ENCODE results near the gene SELENOH.
"Not testable (repeated sequence)": the region's sequence is repeated elsewhere in the genome, so short reads cannot be mapped to it uniquely, and the experiment has no call there.

Gene SELENOH, protein sequence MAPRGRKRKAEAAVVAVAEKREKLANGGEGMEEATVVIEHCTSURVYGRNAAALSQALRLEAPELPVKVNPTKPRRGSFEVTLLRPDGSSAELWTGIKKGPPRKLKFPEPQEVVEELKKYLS

DNA sequence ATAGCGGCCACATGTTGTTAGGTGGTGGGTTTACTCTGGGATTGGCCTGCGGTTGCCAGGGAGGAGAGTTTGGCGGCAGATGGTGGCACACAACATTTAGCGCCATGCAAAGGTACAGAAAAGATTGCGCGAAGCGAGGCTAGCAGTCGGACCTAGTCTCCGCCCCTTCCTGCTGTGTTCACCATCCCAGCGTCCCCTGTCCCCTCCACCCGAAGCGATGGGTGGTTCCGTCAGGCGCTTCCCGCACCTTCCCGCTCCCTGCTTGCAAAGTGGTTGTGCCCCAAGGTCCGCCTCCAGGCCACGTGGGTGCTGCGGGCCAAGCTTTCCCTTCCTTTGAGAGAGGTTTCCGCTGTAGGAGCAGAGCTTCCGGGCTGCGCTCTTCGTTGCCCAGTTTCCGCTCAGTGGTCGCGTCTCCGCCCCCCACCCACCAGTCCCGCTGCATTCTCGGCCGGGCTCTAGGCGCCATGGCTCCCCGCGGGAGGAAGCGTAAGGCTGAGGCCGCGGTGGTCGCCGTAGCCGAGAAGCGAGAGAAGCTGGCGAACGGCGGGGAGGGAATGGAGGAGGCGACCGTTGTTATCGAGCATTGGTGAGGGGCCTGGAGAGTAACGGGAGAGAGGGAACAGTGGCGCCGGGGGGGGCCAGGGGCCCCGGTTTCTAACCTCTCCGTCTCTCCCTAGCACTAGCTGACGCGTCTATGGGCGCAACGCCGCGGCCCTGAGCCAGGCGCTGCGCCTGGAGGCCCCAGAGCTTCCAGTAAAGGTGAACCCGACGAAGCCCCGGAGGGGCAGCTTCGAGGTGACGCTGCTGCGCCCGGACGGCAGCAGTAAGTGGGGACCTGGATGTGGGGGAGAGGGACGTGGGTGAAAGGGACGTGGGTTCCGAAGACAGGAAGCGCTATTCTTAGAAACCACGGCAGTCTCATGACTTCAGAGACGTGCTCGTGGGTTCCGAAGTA, at the start of gene SELENOH:
Gene SELENOH (plus strand): TSS at position 360 of the 955 bp plus-strand sequence. CDS start 105 bp downstream, at position 465.
- DNase-seq (ENCODE audit: low read depth), result peak; percentile 93

DNA sequence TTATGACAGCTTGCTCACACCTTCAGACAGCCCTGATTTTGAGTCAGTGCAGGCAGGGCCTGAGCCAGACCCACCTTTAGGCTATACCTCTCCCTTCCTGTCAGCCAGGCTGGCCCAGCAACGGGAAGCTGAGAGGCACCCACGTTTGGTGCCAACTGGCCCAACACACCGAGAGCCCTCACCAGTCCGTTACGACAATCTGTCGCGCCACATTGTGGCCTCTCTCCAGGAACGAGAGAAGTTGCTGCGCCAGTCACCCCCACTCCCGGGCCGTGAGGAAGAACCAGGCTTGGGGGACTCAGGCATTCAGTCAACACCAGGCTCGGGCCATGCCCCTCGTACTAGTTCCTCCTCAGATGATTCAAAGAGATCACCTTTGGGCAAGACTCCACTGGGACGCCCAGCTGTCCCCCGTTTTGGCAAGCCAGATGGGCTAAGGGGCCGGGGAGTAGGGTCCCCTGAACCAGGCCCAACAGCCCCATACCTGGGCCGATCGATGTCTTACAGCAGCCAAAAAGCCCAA, 42.4 kb upstream of the SELENOH start:
- no peak for DNase-seq (ENCODE audit: low read depth)

DNA sequence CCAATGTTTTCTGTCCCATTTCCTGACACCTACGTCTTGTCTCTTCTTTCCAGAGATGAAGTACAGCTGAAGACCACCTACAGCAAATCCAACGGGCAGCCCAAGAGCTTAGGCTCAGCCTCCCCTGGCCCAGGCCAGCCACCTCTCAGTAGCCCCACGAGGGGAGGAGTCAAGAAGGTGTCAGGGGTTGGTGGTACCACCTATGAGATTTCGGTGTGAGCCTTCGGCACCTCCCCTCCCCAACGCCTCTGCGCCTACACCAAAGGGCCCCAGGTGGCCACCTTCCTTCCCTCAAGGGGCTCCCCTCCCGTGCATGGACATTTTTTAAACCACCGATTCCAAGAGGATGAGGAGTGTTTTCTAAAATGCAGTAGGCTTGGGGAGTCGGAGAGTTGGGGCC, 41.5 kb upstream of the SELENOH start:
- no peak for DNase-seq (ENCODE audit: low read depth)

DNA sequence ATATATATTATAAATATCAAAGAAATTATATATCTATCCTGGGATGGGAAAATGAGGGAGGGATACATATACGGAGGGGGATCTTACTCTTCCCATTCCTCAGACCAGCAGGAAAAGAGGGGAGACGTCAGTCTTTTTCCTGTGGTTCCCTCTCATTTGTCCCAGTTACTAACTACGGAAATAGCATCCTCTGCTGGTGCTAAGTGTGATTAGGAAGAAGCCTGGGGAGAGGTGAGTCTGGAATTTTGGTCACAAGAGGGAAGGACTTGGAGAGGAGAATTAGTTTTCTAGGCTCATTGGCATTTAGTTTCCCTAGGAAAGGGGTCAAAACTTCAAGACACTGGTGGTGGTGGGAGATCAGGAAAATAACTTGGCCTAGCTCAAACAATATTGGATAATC, 40.9 kb upstream of the SELENOH start:
- DNase-seq (ENCODE audit: low read depth), result no peak

DNA sequence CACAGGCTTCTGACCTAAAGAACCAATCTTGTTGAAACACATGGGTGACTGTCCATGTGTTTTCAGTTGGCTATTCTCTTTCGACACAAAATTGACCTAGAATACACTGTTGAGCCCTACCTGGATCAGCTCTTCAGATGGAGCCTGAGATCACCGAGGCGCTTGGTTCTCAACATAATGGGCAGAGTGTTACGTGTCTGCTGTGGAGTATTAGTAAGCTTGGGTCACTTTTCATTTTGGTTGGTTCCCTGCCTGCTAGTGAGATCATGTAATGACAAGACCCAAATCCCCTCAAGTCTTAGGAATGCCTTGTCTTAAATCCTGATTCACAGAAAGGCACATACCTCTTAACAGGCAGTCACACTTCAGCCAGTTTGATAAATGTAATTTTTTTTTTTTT, 38.0 kb upstream of the SELENOH start:
- no peak for DNase-seq (ENCODE audit: low read depth)

DNA sequence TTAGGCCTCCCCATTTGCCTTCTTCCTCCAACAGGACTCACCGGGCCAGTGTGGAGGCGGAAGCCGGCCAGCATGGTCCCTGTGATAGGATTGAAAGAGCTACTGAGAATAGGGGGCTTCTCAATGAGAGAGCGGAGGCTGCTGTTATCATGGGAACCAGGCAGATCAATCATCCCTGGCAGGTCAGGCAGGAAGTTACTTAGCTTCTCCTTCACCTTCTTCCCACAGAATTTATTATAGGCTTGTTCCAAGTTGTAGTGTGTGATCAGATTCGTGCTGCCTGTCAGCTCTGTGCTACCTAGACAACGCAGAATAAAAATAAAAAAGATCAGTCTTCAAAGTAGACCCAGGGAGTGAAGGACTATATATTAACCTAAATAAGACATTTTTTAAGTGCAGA, 36.4 kb upstream of the SELENOH start:
- DNase-seq (ENCODE audit: low read depth), result no peak

DNA sequence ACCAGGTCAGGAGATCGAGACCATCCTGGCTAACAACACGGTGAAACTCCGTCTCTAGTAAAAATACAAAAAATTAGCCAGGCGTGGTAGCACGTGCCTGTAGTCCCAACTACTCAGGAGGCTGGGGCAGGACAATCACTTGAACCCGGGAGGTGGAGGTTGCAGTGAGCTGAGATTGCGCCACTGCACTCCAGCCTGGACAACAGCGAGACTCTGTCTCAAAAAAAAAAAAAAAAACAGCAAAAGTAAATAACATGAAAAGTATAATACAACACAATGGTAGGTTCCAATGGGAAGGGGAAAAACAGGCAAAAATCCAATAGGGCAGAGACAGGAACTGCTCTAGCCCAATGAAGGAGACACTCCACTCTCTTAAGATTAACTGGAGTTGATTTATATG, 35.9 kb upstream of the SELENOH start:
- DNase-seq (ENCODE audit: low read depth), result not testable (repeated sequence)

DNA sequence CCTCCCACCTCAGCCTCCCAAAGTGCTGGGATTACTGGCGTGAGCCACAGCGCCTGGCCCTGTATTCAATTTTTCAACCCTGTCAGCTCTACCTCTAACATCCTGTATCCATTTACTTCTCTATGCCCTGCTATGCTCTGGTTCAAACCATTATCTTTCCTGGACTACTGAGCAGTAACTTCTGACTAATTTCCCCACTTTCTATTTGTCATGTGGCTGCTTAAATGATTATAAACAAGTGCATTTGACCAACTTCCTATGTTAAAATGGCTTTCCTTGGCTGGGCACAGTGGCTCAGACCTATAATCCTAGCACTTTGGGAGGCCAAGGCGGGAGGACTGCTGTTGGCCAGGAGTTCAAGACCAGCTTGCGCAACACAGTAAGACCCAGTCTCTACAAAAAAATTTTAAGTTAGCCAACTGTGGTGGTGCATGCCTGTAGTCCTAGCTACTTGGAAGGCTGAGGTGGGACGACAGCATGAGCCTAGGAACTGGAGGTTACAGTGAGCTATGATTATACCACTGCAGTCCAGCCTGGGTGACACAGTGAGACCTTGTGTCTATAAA, 31.4 kb upstream of the SELENOH start:
- DNase-seq (ENCODE audit: low read depth), result no peak

DNA sequence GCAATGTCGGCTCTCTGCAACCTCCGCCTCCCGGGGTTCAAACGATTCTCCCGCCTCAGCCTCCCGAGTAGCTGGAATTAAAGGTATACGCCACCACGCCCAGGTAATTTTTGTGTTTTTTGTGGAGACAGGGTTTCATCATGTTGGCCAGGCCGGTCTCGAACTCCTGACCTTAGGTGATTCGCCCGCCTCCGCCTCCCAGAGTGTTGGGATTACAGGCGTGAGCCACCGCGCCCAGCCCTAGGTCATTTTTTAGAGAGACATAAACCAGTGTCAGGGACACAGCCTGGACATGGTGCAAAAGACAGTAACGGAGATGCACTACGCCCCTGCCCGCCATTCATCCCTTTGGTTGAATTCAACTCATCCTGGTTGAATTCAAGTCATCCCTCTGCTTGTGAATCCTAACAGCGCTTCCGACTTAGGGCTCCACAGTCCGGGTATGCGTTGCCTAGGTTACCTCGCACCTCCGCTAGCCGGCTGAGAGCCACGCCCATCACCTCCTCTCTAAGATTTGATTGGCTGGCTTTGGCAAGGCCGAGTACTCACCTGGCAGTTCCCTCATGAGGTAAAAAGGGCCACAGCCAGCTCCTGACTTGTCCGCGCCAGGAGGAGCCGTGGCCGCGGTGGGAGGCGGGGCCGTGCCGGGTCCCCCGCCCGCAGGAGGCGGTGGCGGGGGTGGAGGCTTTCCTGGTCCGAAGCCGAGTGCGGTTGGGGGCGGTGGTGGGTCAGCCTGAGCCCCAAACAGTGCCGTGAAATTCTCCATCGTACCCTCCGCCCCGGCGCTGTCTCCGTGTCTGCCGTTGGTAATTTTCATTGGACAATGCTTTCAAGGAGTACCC, 29.7 kb upstream of the SELENOH start, which contains the start of gene MED19:
Gene MED19 (minus strand): TSS at position 802 of the 842 bp plus-strand sequence. CDS start 36 bp downstream, at position 766.
- DNase-seq (ENCODE audit: low read depth), result peak; percentile 32

DNA sequence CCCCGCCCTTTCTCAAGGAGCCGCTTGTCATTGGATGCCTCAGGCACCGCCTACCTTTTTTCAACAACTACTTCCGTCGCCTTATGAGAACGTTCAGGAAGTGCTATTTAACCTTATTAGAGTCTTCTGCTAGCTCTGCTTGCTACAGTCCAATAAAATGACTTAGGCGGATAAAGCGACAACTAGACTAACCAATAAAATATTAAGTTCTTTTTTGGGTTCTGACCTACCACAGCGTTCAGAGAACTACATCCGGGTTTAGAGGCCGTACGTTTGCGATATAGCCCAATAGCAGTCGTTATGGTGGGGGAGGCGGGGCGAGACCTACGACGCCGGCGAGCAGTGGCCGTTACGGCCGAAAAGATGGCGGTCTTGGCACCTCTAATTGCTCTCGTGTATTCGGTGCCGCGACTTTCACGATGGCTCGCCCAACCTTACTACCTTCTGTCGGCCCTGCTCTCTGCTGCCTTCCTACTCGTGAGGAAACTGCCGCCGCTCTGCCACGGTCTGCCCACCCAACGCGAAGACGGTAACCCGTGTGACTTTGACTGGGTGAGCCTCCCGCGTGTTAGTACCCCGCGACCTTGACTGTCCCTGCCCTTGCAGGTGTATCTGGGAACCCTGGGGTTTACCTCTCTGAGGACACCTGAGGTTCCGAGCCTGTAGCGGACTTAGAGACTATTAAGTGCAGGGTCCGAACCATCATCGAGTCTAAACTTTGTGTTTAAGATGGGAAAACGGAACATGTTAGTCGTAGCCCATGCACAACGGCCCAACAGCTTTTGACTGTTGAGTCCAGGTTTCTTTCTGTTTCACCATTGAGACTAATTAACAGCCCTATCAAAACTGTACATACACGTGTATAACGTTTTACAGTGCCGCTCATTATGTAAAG, 28.8 kb upstream of the SELENOH start, which contains the start of gene TMX2:
Gene TMX2 (plus strand): TSS at position 338 of the 895 bp plus-strand sequence. CDS start 26 bp downstream, at position 364.
- peak; percentile 98 for DNase-seq (ENCODE audit: low read depth)

DNA sequence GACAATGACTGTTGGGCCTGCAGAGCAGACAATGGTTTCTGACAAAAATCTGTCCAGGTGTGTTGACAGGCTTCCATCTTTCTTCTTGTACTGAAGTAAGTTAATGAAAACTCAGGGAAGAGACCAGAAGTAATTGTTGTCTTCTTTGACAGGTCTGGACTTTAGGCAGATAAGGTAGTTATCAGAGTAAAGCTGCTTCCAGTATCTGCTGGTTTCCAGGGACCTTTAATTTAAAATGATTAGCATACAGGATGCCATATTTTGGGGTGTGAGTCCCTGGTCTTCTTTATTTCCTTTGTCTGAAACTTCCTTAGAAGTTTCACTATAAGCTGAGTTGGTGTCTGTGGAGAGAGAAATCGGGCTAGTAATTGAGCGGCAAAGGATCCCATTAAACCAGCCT, 27.5 kb upstream of the SELENOH start:
- no peak for DNase-seq (ENCODE audit: low read depth)

DNA sequence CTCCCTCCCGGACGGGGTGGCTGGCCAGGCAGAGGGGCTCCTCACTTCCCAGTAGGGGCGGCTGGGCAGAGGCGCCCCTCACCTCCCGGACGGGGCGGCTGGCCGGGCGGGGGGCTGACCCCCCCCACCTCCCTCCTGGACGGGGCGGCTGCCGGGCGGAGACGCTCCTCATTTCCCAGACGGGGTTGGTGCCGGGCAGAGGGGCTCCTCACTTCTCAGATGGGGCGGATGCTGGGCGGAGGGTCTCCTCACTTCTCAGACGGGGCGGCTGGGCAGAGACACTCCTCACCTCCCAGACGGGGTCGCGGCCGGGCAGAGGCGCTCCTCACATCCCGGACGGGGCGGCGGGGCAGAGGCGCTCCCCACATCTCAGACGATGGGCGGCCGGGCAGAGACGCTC, 24.6 kb upstream of the SELENOH start:
- not testable (repeated sequence) for DNase-seq (ENCODE audit: low read depth)

DNA sequence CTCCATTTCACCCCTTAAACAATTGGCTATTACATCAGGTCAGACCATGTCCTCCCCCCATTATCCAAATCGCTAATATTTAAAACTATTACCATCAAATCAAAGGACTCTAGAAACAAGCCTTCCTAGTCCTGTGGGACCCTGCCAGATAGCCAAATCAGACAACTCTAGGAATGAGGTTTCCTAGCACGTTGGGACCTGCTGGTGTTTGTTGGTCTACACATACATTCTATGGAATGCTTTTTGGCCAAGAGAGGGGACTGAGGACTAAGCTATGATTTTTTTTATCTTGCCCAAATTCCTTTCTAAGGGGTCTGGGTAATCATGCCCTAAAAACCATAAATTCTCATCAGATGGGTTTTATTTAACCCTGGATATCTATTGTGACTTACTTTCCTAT, 14.1 kb upstream of the SELENOH start:
- no peak for DNase-seq (ENCODE audit: low read depth)

DNA sequence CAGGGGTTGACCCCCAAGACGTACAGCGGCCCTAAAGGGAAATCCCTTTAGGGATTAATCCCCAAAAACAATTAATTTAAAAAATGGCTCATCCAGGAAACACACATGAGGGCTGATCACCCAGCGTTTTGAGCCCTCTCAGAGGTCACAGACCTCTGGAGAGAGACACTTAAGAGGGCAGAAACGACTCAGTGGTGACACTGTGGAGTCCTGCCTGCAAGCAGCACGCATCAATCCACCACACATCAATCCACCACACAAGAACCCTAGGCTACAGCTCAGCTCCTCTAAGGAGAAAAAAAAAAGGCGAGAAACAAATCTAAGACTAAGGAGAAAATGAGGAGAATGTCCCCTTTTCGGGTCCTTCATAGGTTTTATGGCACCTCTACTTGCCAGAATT, 12.5 kb upstream of the SELENOH start:
- DNase-seq (ENCODE audit: low read depth), result no peak

DNA sequence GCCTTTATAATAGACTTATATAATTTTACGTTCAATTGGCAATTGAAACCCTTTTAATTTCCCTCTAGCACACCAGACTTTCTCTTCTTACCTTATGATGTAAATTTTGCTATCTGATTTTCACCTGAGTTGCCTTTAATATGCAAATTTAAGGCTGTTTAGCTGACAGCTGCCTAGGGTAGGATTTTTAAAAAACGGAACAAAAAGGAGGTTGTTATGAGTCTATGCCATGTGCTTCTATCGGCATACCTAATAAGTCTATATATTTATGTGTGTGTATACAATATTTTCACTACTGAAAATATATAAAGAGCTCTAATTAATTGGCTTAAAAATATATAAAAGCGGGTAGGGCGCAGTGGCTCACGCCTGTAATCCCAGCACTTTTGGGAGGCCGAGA, 11.8 kb upstream of the SELENOH start:
- DNase-seq (ENCODE audit: low read depth), result no peak

DNA sequence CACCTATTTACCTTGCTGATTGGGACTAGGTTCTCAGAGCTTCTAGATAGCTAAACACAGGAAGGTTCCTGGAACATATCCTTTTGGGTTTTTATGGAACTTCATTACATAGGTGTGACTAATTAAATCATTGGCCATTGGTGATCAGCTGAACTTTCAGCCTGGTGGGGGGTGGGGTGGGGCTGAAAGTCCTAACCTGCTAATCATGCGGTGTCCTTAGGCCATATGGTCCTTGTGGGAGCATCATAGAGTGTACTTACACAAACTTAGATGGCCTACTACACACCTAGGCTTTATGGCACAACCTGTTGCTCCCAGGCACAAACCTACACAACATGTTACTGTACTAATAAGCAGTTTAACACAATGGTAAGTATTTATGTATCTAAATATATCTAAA, 8.6 kb upstream of the SELENOH start:
- DNase-seq (ENCODE audit: low read depth), result no peak

DNA sequence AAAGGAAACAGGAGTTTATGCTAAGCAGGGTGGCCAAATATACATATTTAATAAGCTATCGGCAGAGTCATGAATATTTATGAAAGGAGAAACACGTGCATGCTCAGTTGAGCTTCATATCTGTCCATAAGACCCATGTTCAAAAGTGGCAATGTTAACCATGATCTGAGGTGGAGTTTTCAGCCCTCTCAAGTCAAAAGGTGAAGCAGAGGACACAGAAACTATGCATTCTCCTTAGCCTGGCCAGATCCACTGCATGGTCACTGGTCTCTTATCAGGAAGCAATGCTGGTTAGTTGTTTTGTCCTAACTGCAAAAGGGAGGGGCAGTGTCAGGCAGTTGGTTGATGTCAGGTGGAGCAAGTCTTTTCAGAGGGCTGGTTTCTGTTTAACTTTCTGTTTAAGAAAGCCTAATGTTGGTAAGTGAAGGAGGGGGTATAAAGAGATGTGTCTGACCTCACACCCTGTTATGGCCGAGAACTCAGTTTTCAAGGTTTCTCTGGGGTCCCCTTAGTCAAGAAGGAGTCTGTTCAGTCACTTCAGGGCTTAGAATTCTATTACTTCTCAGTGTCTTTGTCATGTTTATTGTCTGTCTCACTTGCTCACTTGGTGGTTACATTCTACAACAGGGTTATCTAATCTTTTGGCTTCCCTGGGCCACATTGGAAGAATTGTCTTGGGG, 5.5 kb upstream of the SELENOH start:
- no peak for DNase-seq (ENCODE audit: low read depth)

DNA sequence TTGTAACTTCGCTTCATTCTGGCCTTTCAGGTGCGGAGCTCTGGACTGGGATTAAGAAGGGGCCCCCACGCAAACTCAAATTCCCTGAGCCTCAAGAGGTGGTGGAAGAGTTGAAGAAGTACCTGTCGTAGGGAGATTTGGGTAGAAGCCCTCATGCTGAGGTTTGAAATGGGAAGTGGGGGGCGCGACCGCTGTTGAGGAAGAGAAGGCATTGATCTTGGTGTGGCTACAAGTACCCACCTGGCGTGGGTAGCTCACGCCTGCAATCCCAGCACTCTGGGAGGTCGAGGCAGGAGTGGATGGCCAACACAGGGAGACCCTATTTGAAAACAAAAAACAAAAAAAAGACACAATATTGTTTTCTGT, 779 bp downstream of the SELENOH start:
- DNase-seq (ENCODE audit: low read depth), result no peak

DNA sequence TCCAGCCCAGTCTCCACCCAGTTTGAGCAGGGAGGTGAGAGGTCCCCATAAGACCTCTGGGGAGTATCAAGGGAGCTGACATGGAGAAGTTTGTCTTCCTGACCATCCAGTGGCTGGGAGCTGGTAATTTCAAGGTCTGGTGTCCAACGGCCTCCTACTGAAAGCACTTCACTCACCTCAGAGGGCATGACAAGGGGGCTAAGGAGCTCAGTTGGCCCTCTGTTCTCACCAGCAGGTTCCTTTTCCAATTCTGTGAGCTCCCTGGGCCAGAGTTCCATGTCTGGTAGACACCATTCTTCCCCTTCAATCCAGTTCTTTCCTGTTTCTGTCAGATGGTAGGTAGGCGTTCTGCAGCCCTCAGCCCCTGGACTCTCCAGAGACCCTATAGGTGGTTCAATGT, 3.1 kb downstream of the SELENOH start:
- no peak for DNase-seq (ENCODE audit: low read depth)

DNA sequence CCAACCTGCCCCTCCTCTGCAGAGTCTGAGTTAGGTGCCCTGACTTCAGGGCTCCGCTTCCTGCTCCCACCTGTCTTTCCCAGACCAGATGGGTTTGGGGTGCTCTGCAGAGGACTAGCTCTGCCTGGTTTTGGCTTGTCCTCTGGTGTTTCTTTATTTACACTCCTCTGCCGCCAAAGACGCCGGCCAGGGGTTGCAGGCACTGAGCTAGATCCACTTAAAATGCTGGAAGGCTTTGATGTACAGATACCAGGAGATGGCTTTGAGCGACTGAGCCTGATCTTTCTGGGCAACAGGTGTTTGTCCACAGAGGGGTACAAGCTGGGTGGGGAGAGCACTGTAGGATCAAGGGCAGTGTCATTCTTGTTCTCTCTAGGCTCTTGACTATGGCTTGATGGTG, 3.9 kb downstream of the SELENOH start:
- no peak for DNase-seq (ENCODE audit: low read depth)
